PC-9 (cell line): Measurements from ENCODE around the gene TXNL4A.

Experiments
- CTCF ChIP-seq: fragments of 200-600 bp; sonication (generic); conservative IDR thresholded peaks from 2 replicates; pipeline ENCODE4 v1.6.1; 2017; ENCODE audit warnings: mixed run types, antibody characterized with exemption, mild to moderate bottlenecking, moderate library complexity
- EZH2 ChIP-seq: fragments of 200-600 bp; sonication (generic); IDR thresholded peaks from 2 replicates; pipeline ENCODE4 v1.8.0; 2017; ENCODE audit warnings: antibody characterized with exemption, low read depth

GRCh38 chr18:79938196-79938595, 50.2 kb downstream of the TXNL4A start:
- TF ChIP-seq CTCF = no peak
- no peak for TF ChIP-seq EZH2
